HEK293T (cell line): ENCODE measurements around the gene PDIA5.

Source experiments
- ARNT ChIP-seq: fragments of 450-650 bp; IDR thresholded peaks from 2 replicates; pipeline ENCODE4 v1.6.1; 2017; ENCODE audit warnings: mild to moderate bottlenecking
- SUZ12 ChIP-seq: fragments of 450-650 bp; IDR thresholded peaks from 2 replicates; pipeline ENCODE4 v1.6.1; 2016; ENCODE audit warnings: mild to moderate bottlenecking
- ZNF384 ChIP-seq: fragments of 450-650 bp; IDR thresholded peaks from 2 replicates; pipeline ENCODE4 v1.6.1; 2016

DNA sequence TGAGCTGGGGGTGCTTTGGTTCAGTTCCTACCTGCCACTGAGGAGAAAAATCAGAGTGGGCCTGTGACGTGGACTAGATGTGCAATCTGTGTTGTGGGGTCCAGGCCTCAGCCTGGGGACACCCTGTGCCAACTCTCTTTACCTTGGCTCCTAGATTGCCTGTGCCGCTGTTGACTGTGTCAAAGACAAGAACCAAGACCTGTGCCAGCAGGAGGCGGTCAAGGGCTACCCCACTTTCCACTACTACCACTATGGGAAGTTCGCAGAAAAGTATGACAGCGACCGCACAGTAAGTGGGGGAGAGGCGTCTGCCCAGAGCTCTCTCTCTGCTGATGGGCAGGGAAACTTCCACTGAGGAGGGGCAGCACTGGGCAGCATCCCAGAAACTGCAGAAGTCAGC, 94.3 kb downstream of the PDIA5 start:
- TF ChIP-seq ZNF384 (no peak), SUZ12 (no peak), ARNT (no peak)
